ENCODE measurements around the gene MAGI2. TPM values are rescaled to one million over a fixed set of nuclear protein-coding genes. Genes with fewer than 3 reads are reported as not detected.

The MAGI2 gene
- total RNA-seq, 1 donor from 2014 or later = 11.4 TPM

- Mint-ChIP-seq H3K36me3 (ENCODE audit: insufficient read depth) (no peaks in the 10 kb centered on the region), H3K9me3 (ENCODE audit: low read depth) (peaks cover under 1% of the 10 kb centered on the region), H3K4me3 (ENCODE audit: low read depth) (no peak overlapping the region), H3K4me1 (ENCODE audit: low read depth) (peaks cover 10% of the 10 kb centered on the region), H3K27ac (no peak overlapping the region), H3K27me3 (peaks cover 8% of the 10 kb centered on the region)
- TF ChIP-seq CTCF (IDR thresholded peaks at IDR 0.05; ENCODE audit: unreplicated experiment) = no peak
- DNase-seq (ENCODE audit: low spot score, unreplicated experiment) = no peak
Observed at GRCh38 chr7:78112488-78112887, 1341.0 kb downstream of the MAGI2 start.

- no peaks in the 10 kb centered on the region for H3K36me3 Mint-ChIP-seq (ENCODE audit: insufficient read depth)
- DNase-seq (ENCODE audit: low spot score, unreplicated experiment) = no peak
- H3K9me3 Mint-ChIP-seq (ENCODE audit: low read depth) = peaks cover 8% of the 10 kb centered on the region
- H3K4me1 Mint-ChIP-seq (ENCODE audit: low read depth) = peaks cover 10% of the 10 kb centered on the region
- no peak for TF ChIP-seq CTCF (IDR thresholded peaks at IDR 0.05; ENCODE audit: unreplicated experiment)
- H3K4me3 Mint-ChIP-seq (ENCODE audit: low read depth) = no peak overlapping the region
- no peak overlapping the region for H3K27ac Mint-ChIP-seq
- H3K27me3 Mint-ChIP-seq = peaks cover 8% of the 10 kb centered on the region
Observed at GRCh38 chr7:78111386-78111785, 1342.1 kb downstream of the MAGI2 start.

- no peak for TF ChIP-seq CTCF (IDR thresholded peaks at IDR 0.05; ENCODE audit: unreplicated experiment)
- Mint-ChIP-seq H3K27ac (no peak overlapping the region), H3K27me3 (no peaks in the 10 kb centered on the region), H3K4me1 (ENCODE audit: low read depth) (no peaks in the 10 kb centered on the region), H3K4me3 (ENCODE audit: low read depth) (no peak overlapping the region), H3K9me3 (ENCODE audit: low read depth) (peaks cover 11% of the 10 kb centered on the region), H3K36me3 (ENCODE audit: insufficient read depth) (no peaks in the 10 kb centered on the region)
- DNase-seq (ENCODE audit: low spot score, unreplicated experiment) = no peak
Observed at GRCh38 chr7:78103475-78103874, 1350.0 kb downstream of the MAGI2 start.

GRCh38 chr7:78101076-78101475, 1352.4 kb downstream of the MAGI2 start:
- Mint-ChIP-seq H3K4me1 (ENCODE audit: low read depth) (no peaks in the 10 kb centered on the region), H3K27me3 (no peaks in the 10 kb centered on the region), H3K9me3 (ENCODE audit: low read depth) (peaks cover 7% of the 10 kb centered on the region), H3K27ac (no peak overlapping the region), H3K4me3 (ENCODE audit: low read depth) (no peak overlapping the region), H3K36me3 (ENCODE audit: insufficient read depth) (no peaks in the 10 kb centered on the region)
- TF ChIP-seq CTCF (IDR thresholded peaks at IDR 0.05; ENCODE audit: unreplicated experiment) = no peak
- DNase-seq (ENCODE audit: low spot score, unreplicated experiment) = no peak

- H3K4me1 Mint-ChIP-seq (ENCODE audit: low read depth) = no peaks in the 10 kb centered on the region
- H3K36me3 Mint-ChIP-seq (ENCODE audit: insufficient read depth) = no peaks in the 10 kb centered on the region
- no peak overlapping the region for H3K27ac Mint-ChIP-seq
- peaks cover 7% of the 10 kb centered on the region for H3K9me3 Mint-ChIP-seq (ENCODE audit: low read depth)
- H3K27me3 Mint-ChIP-seq = no peaks in the 10 kb centered on the region
- TF ChIP-seq CTCF (IDR thresholded peaks at IDR 0.05; ENCODE audit: unreplicated experiment) = no peak
- no peak for DNase-seq (ENCODE audit: low spot score, unreplicated experiment)
- no peak overlapping the region for H3K4me3 Mint-ChIP-seq (ENCODE audit: low read depth)
Observed at GRCh38 chr7:78099715-78100394, 1353.6 kb downstream of the MAGI2 start.
